ENCODE data around the gene CEP170.

CEP170 gene

GRCh38 chr1:243254927-243255790 lies at the start of gene CEP170:
Gene CEP170 (minus strand): TSS chr1:243255281. CDS start chr1:243225280, 30,001 bp downstream.
- peak; percentile 57 to 78 (median 68) for DNase-seq (ENCODE audit: low read depth in 3 of 3, low spot score in 1 of 3)

GRCh38 chr1:243301059-243301458 lies 46.0 kb upstream of the CEP170 start:
- DNase-seq (ENCODE audit: low read depth in 3 of 3, low spot score in 1 of 3): no peak

GRCh38 chr1:243299069-243299468 lies 44.0 kb upstream of the CEP170 start:
- no peak for DNase-seq (ENCODE audit: low read depth in 3 of 3, low spot score in 1 of 3)

GRCh38 chr1:243294723-243295121 lies 39.6 kb upstream of the CEP170 start:
- no peak for DNase-seq (ENCODE audit: low read depth in 3 of 3, low spot score in 1 of 3)

GRCh38 chr1:243293941-243294722 lies 39.1 kb upstream of the CEP170 start:
- no peak for DNase-seq (ENCODE audit: low read depth in 3 of 3, low spot score in 1 of 3)

- DNase-seq (ENCODE audit: low read depth in 3 of 3, low spot score in 1 of 3): no peak
These were observed 37.0 kb upstream of the CEP170 start for GRCh38 chr1:243292117-243292516.

- DNase-seq (ENCODE audit: low read depth in 3 of 3, low spot score in 1 of 3): no peak
These were observed 36.2 kb upstream of the CEP170 start for GRCh38 chr1:243291292-243291691.

GRCh38 chr1:243288062-243288461 lies 33.0 kb upstream of the CEP170 start:
- no peak for DNase-seq (ENCODE audit: low read depth in 3 of 3, low spot score in 1 of 3)

- no peak for DNase-seq (ENCODE audit: low read depth in 3 of 3, low spot score in 1 of 3)
These were observed 32.6 kb upstream of the CEP170 start for GRCh38 chr1:243287652-243288051.

- DNase-seq (ENCODE audit: low read depth in 3 of 3, low spot score in 1 of 3): no peak
These were observed 32.0 kb upstream of the CEP170 start for GRCh38 chr1:243287123-243287460.

- DNase-seq (ENCODE audit: low read depth in 3 of 3, low spot score in 1 of 3): no peak
These were observed 31.5 kb upstream of the CEP170 start for GRCh38 chr1:243286409-243287122.

GRCh38 chr1:243281672-243282071 lies 26.6 kb upstream of the CEP170 start:
- DNase-seq (ENCODE audit: low read depth in 3 of 3, low spot score in 1 of 3): no peak

- no peak for DNase-seq (ENCODE audit: low read depth in 3 of 3, low spot score in 1 of 3)
These were observed 25.6 kb upstream of the CEP170 start for GRCh38 chr1:243280571-243281129.

- DNase-seq (ENCODE audit: low read depth in 3 of 3, low spot score in 1 of 3): no peak
These were observed 20.2 kb upstream of the CEP170 start for GRCh38 chr1:243275316-243275715.

GRCh38 chr1:243273945-243274344 lies 18.9 kb upstream of the CEP170 start:
- no peak for DNase-seq (ENCODE audit: low read depth in 3 of 3, low spot score in 1 of 3)

GRCh38 chr1:243273506-243273905 lies 18.4 kb upstream of the CEP170 start:
- no peak for DNase-seq (ENCODE audit: low read depth in 3 of 3, low spot score in 1 of 3)

- no peak for DNase-seq (ENCODE audit: low read depth in 3 of 3, low spot score in 1 of 3)
These were observed 17.3 kb upstream of the CEP170 start for GRCh38 chr1:243272401-243272800.

- no peak for DNase-seq (ENCODE audit: low read depth in 3 of 3, low spot score in 1 of 3)
These were observed 16.9 kb upstream of the CEP170 start for GRCh38 chr1:243271996-243272395.

- DNase-seq (ENCODE audit: low read depth in 3 of 3, low spot score in 1 of 3): no peak
These were observed 15.2 kb upstream of the CEP170 start for GRCh38 chr1:243270097-243270864.

- DNase-seq (ENCODE audit: low read depth in 3 of 3, low spot score in 1 of 3): no peak
These were observed 14.3 kb upstream of the CEP170 start for GRCh38 chr1:243269461-243269801.
